Smooth muscle cell of the brain vasculature (primary cell): ENCODE results near the gene CAB39.
"Not testable (repeated sequence)": the region's sequence is repeated elsewhere in the genome, so short reads cannot be mapped to it uniquely, and the experiment has no call there.

Source experiments
- DNase-seq: peaks from one replicate; pipeline ENCODE4 v3.0.0-alpha.2; 2012; ENCODE audit warnings: low read depth, low spot score

CAB39 gene

GRCh38 chr2:230714136-230714480 lies 1.5 kb downstream of the CAB39 start:
- no peak for DNase-seq

DNA sequence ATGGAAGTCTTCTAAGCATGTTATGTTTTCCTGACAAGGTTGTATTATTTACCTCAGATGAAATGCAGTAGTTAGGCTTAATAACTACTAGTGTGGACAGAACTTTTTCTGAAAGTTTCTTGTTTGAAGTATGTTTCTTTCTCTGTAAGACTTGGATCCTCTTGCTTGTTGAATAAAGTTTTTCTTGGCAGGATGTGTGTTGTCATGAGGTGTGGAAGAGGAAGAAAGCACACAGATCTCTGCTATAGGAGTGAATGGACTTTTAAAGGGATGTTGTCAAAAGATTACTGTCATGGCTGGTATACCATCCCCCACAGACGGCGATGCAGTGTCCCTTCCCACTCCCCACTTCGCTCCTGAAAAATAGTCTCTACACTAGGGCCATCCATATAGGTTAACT lies 2.6 kb downstream of the CAB39 start:
- no peak for DNase-seq

DNA sequence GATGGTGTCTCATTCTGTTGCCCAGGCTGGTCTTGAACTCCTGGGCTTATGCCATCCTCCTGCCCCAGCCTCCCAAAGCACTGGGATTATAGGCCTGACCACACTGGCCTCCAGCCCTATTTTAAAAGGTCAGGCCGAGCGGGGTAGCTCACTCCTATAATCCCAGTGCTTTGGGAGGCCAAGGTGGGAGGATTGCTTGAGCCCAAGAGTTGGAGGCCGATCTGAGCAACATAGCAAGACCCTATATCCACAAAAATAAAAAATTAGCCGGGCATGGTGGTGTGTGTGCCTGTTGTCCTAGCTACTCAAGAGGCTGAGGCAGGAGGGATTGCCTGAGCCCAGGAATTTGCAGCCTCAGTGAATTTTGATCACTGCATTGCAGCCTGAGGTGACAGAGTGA lies 3.9 kb downstream of the CAB39 start:
- no peak for DNase-seq

- DNase-seq: no peak
These were observed 5.0 kb downstream of the CAB39 start for GRCh38 chr2:230717600-230717999.

GRCh38 chr2:230719340-230719739 lies 6.7 kb downstream of the CAB39 start:
- no peak for DNase-seq

GRCh38 chr2:230721712-230722111 lies 9.1 kb downstream of the CAB39 start:
- no peak for DNase-seq

DNA sequence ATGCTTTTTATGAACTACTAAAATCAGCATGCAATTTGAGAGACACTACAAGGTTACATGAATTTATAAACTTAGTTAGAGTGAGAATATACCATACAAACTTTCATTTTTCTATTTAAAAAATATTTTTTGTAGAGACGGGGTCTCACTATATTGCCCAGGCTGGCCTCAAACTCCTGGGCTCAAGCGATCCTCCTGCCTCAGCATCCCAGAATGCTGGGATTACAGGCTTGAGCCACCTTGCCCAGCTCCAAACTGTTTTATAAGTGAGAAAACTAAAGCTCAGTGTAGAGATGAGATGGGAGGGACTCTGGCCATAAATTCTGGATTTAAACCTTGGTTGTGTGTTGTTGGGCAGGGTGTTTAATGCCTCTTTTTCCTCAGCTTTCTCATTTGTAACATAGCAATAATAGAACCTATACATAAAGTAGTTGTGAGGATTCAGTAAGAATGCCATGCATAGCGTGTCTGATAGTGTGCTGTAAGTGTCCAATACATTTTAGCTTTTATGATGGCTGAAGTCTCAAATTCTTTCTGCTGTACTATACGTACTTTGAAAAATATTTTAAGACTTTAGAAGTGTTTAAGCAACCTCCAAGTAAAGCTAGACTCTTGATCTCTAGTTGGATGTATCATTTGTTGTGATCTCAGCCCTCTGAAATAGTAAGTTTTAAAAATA lies 9.7 kb downstream of the CAB39 start:
- no peak for DNase-seq

- no peak for DNase-seq
These were observed 10.7 kb downstream of the CAB39 start for GRCh38 chr2:230723363-230723762.

DNA sequence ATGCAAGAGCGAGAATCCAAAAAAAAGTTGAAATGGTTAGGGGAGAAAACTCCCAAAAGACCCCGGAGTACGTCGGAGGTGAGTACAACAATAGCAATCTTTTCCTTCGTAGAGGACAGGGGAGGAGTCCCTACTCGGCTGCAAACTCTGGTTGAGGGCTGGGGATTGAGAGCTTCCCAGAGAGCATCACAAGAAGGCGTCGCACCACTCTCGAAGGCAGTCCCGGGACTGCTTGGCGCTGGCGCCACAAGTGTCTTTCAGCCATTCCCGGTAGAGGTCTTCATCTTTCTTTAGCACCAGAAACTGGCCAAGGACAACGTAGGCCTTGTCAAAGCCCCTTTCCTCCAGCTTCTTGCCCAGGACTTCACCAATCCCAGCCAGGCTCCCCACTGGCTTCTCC lies 12.3 kb downstream of the CAB39 start:
- DNase-seq: not testable (repeated sequence)

GRCh38 chr2:230731512-230731911 lies 18.9 kb downstream of the CAB39 start:
- no peak for DNase-seq

DNA sequence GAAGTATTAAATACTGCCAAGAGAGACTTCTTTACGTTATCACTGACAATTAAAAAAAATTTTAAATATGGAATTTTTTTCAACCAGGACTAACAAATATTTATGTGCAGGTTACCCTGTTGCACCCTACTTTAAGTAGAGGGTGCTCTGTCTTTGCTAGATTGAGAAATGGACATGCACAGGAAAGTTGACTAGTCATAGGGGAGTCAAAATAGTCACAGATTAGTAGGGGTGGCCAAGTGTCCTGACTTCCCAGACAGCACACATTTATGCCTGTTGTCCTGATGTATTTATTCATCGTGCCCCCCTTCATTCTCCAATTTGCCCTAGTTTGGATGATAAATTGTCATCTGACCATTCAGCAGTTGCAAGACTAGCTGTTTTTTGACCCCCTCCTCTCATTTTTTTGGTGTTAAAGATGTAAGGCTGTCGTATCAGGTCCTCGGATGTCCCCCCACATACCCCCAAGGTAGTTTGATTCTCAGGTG lies 20.3 kb downstream of the CAB39 start:
- no peak for DNase-seq

DNA sequence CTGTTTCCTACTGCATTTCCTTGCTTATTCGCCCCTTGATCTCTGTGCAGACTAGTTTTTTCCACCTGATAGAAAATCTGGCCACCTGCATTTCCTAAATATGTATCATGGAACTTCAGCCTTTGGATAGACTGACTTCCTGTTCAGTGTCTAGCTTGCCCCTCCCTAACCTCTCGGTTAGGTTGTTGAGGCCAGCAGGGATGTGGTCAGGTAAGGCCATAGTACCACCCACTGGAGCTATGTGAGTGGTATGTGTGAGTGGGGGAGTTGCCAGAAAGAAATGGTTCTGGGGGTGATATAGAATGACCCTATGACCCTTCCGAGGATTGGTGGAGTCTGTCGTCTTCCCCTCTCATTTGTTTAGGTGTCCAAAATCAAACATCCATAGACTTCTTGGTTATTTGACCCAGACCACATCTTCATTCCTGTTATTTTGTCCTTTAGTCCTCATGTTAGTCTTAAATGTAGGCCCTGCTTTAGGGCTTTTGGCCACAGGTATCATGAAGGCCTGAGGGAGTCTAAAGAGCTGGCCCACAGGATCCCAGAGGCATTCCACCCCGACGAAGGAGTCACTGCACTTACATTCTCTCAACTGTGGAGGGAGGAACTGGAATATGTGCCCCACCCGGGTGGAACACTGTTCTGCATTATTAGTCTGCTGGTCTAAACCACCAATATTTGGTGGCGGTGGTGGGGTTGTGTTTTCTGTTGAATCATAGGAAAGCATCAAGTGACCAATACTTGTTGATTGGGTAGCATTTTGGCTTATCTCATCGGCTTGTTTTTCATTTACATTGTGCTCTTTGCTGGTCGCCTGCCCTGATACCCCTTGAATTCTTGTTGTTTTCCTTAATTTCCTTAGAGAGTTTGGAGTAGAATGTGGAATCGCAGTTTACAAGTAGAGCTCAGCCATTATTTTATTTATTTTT lies 21.9 kb downstream of the CAB39 start:
- DNase-seq: no peak

GRCh38 chr2:230735884-230736283 lies 23.2 kb downstream of the CAB39 start:
- DNase-seq: no peak

- no peak for DNase-seq
These were observed 24.7 kb downstream of the CAB39 start for GRCh38 chr2:230737300-230737699.

GRCh38 chr2:230737791-230738226 lies 25.2 kb downstream of the CAB39 start:
- DNase-seq: no peak

GRCh38 chr2:230738391-230738811 lies 25.8 kb downstream of the CAB39 start:
- DNase-seq: no peak

GRCh38 chr2:230738924-230739323 lies 26.3 kb downstream of the CAB39 start:
- DNase-seq: no peak

DNA sequence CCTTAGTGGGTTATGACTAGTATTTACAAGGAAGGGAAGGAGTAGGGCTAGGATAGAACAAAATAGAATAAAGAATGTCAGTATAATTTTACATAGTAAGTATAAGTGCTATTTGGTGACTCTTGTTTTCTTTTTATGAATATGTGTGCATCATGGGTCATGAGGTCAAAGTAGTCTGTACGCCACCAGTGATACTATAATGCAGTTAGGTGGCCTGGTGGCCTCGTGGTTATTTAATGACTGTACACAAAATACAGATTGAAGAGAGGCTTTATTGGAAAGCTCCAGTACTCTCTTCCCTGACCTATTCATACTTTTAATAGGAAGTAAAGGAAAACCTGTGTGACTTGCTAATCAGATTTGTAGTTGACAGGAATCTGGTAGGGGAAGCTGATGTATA lies 27.3 kb downstream of the CAB39 start:
- DNase-seq: no peak

- DNase-seq: no peak
These were observed 30.1 kb downstream of the CAB39 start for GRCh38 chr2:230742781-230743180.

DNA sequence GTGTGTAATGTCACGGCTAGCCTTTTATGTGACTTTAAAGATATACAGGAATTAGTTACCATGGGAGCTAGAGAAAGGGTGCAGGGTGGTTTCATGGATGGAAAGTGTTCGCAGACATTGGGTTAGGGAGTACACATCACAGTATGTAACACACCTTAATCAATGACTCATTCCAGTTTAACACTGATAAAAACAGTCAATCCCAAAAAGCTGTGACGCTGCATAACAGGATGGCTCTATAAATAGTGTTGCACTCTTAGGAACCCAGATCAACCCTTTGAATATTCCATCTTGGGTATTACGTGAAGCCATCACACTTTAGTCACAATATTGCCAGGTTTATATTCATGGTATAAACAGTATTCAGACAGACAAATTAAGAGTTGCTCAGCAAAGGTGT lies 33.6 kb downstream of the CAB39 start:
- no peak for DNase-seq

- DNase-seq: no peak
These were observed 35.4 kb downstream of the CAB39 start for GRCh38 chr2:230748087-230748486.

- no peak for DNase-seq
These were observed 36.5 kb downstream of the CAB39 start for GRCh38 chr2:230749111-230749510.

GRCh38 chr2:230751062-230751461 lies 38.4 kb downstream of the CAB39 start:
- no peak for DNase-seq
